ENCODE results near the gene PHF5A.
"Not testable (repeated sequence)": the region's sequence is repeated elsewhere in the genome, so short reads cannot be mapped to it uniquely, and the experiment has no call there.

Gene PHF5A

DNA sequence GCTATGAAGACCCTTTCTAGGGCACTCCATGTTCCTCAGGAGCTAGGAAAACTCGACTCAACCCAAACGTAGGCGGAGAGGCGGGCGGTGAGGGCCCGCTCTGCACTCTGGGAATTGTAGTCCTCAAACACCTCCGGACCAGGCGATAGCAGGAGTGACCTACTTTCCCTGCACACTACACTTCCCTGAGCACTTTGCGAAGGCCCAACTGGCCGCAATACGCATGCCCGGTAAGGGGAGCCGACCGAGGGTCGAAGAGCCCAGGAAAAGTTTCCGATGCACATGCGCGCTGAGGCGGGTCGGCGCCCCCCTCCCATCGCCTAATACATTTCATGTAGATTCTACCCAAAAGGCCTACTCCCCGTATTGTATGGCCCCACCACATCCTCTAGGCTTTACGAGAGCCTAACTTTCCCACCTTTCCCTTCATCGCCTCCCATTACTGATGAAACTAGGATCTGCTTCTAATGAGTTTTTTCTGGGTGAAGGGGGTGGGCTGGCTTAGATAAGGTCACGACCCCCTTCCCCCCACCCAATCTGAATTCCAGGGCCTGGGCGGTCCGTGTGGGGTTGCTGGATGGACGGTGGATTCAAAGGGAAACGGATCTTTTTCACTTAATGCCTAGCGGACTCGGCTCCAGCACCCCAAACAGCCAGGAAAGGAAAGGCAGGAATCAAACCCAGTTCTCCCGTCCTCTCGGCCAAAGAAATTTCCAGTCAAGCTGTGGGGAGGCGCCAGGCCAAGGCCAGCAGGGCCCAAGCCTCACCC, 23.9 kb downstream of the PHF5A start:
- TF ChIP-seq, protein P1, sequence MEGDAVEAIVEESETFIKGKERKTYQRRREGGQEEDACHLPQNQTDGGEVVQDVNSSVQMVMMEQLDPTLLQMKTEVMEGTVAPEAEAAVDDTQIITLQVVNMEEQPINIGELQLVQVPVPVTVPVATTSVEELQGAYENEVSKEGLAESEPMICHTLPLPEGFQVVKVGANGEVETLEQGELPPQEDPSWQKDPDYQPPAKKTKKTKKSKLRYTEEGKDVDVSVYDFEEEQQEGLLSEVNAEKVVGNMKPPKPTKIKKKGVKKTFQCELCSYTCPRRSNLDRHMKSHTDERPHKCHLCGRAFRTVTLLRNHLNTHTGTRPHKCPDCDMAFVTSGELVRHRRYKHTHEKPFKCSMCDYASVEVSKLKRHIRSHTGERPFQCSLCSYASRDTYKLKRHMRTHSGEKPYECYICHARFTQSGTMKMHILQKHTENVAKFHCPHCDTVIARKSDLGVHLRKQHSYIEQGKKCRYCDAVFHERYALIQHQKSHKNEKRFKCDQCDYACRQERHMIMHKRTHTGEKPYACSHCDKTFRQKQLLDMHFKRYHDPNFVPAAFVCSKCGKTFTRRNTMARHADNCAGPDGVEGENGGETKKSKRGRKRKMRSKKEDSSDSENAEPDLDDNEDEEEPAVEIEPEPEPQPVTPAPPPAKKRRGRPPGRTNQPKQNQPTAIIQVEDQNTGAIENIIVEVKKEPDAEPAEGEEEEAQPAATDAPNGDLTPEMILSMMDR (IDR thresholded peaks at IDR 0.05; ENCODE audit: borderline replicate concordance, control extremely low read depth, extremely low read depth, insufficient read depth, missing control alignments): no peak
- peak; percentile 90 for DNase-seq (ENCODE audit: low spot score)
- in situ Hi-C loops (cut with MboI; ENCODE audit: low sequenced_read_pairs, unreplicated experiment): no loop called here

DNA sequence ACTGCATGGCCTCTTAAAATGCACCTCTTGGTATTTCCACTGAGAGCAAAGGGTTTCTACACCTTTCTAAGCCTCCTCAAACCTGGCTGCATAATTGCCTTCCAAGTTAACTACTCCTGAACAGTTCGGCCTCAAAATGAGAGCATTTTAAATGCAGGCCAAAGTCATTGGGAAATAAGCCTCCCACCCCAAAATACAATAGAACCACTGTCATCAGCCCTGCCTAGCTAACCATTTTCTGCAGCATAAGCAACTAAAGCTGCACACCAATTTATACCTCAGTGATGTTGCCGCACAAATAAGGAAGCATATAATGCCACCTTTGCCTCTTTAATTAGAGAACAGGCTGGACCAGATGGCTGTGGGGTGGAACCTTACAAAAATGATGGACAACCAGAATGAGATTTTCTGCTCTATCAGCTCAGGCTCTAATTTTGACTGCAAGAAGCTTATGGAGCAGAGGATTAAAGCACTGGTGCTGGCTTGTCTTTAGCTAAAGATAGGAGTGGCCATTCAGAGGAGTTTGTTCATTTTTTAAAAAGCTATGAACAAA, 26.2 kb downstream of the PHF5A start:
- no peak for DNase-seq (ENCODE audit: low spot score)
- TF ChIP-seq, protein P1 (IDR thresholded peaks at IDR 0.05; ENCODE audit: borderline replicate concordance, control extremely low read depth, extremely low read depth, insufficient read depth, missing control alignments): no peak
- in situ Hi-C loops (cut with MboI; ENCODE audit: low sequenced_read_pairs, unreplicated experiment): no loop called here

- DNase-seq (ENCODE audit: low spot score); in situ Hi-C loops (cut with MboI; ENCODE audit: low sequenced_read_pairs, unreplicated experiment): not testable (repeated sequence)
Measured at GRCh38 chr22:41440511-41440910, 28.0 kb downstream of the PHF5A start.

- DNase-seq (ENCODE audit: low spot score): no peak
- TF ChIP-seq, protein P1 (IDR thresholded peaks at IDR 0.05; ENCODE audit: borderline replicate concordance, control extremely low read depth, extremely low read depth, insufficient read depth, missing control alignments): no peak
- in situ Hi-C loops (cut with MboI; ENCODE audit: low sequenced_read_pairs, unreplicated experiment): no loop called here
Measured at GRCh38 chr22:41437198-41437597, 31.3 kb downstream of the PHF5A start.

- peak; percentile 18 for DNase-seq (ENCODE audit: low spot score)
- TF ChIP-seq, protein P1 (IDR thresholded peaks at IDR 0.05; ENCODE audit: borderline replicate concordance, control extremely low read depth, extremely low read depth, insufficient read depth, missing control alignments): no peak
- in situ Hi-C loops (cut with MboI; ENCODE audit: low sequenced_read_pairs, unreplicated experiment): no loop called here
Measured at GRCh38 chr22:41436322-41437113, 32.0 kb downstream of the PHF5A start.

DNA sequence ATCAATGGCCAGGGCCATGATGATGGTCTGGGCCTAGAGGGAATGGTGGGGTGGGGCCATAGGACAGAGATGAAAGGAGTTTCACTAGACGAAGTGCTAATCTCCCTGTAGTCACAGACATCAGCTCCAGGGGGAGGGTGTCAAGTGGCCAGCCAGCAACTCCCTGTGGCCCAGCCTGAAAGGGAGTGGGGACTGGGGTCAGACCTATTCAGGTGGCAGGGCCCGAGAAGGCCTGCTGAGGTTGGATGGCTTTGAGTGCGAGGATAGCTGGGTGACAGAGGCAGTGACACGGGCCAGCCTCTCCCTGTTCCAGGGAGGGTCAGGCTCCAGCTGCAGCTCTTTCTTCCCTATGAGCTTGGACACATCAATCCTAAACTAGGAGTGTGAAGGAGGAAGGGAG, 32.9 kb downstream of the PHF5A start:
- in situ Hi-C loops (cut with MboI; ENCODE audit: low sequenced_read_pairs, unreplicated experiment): no loop called here
- TF ChIP-seq, protein P1 (IDR thresholded peaks at IDR 0.05; ENCODE audit: borderline replicate concordance, control extremely low read depth, extremely low read depth, insufficient read depth, missing control alignments): no peak
- no peak for DNase-seq (ENCODE audit: low spot score)

GRCh38 chr22:41434361-41435003, 34.0 kb downstream of the PHF5A start:
- DNase-seq (ENCODE audit: low spot score); in situ Hi-C loops (cut with MboI; ENCODE audit: low sequenced_read_pairs, unreplicated experiment): not testable (repeated sequence)

DNA sequence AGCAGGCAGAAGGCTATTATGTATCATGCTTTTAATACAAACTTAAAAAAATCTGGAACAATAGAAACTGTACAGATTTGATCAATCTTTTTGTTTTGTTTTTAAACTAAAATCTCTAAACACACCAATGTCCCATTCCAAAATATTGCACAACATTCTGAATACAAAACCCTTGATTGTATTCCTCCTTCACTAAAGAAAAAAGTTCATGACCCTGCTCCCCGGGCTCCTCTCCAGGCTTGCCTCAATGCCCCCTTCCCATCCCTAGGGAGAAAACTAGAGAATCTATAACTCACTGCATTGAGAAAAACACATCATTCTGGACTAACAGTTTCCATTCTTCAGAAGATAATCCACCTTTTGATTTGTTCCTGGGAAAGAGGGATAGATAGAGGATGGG, 35.0 kb downstream of the PHF5A start:
- in situ Hi-C loops (cut with MboI; ENCODE audit: low sequenced_read_pairs, unreplicated experiment); DNase-seq (ENCODE audit: low spot score): not testable (repeated sequence)

Measured in GM13976 (cell line).